H1 (cell line): ENCODE data around the gene PPP1CA. TPM values are rescaled to one million over a fixed set of nuclear protein-coding genes. Genes with fewer than 3 reads are reported as not detected.

Experiments used
- CTCF ChIA-PET: fragments of 300-600 bp; sonication (Branson Sonifier 250); formaldehyde crosslinking; loops from one replicate; lab custom pipeline; 2021; ENCODE audit not compliant: partially characterized antibody; lab: Charles Lee
- POLR2A ChIA-PET: fragments of 300-600 bp; sonication (Branson Sonifier 250); formaldehyde crosslinking; loops from one replicate; lab custom pipeline; 2021; ENCODE audit warnings: inconsistent platforms; ENCODE audit not compliant: partially characterized antibody; lab: Charles Lee
- DNase-seq, 2 experiments: peaks; one replicate each; pipeline versions ENCODE4 v3.0.0 to v3.0.0-alpha.2; 2010 to 2022; ENCODE audit warnings: low spot score in 2 of 2, low read depth in 1 of 2, mixed read lengths in 1 of 2
- FAIRE-seq: peaks from 2 replicates; lab custom pipeline; 2011; peaks lifted over from hg19 to GRCh38; lab: Jason Lieb, UNC
- H2AFZ ChIP-seq: 2 replicates; pipeline ENCODE4 v1.8.1; 2012; ENCODE audit warnings: low read length, inconsistent platforms
- H2AK5ac ChIP-seq: 2 replicates; pipeline ENCODE4 v1.6.1; 2013; ENCODE audit warnings: low read depth, low read length
- H2BK120ac ChIP-seq: replicated peaks from 2 replicates; pipeline ENCODE3; 2013; ENCODE audit warnings: low read depth, low read length, inconsistent platforms
- H2BK12ac ChIP-seq: 2 replicates; pipeline ENCODE4 v1.6.1; 2013; ENCODE audit warnings: low read depth, low read length
- H2BK15ac ChIP-seq: 2 replicates; pipeline ENCODE4 v1.6.1; 2013; ENCODE audit warnings: low read length
- H2BK20ac ChIP-seq: 2 replicates; pipeline ENCODE4 v1.6.1; 2013; ENCODE audit warnings: low read length
- H2BK5ac ChIP-seq: 2 replicates; pipeline ENCODE4 v1.6.1; 2013; ENCODE audit warnings: low read depth, low read length
- H3K14ac ChIP-seq: 2 replicates; pipeline ENCODE4 v1.6.1; 2013; ENCODE audit warnings: inconsistent platforms; ENCODE audit not compliant: insufficient read length
- H3K18ac ChIP-seq: 2 replicates; pipeline ENCODE4 v1.6.1; 2013; ENCODE audit warnings: low read length; ENCODE audit errors: extremely low read depth
- H3K23ac ChIP-seq: 2 replicates; pipeline ENCODE4 v1.6.1; 2013; ENCODE audit warnings: inconsistent platforms; ENCODE audit not compliant: insufficient read length
- H3K23me2 ChIP-seq: 2 replicates; pipeline ENCODE4 v1.6.1; 2013; ENCODE audit warnings: low read depth, low read length
- H3K27ac ChIP-seq: 2 replicates; pipeline ENCODE4 v1.6.1; 2011; ENCODE audit warnings: low read depth, low read length, inconsistent platforms
- H3K27me3 ChIP-seq, 4 experiments: replicated peaks in 1 of 4; 1 replicate in 1 of 4; 2 replicates in 3 of 4; pipeline versions ENCODE4 v1.6.1 to v1.8.1; 2011 to 2013; ENCODE audit warnings: low read length in 3 of 4, mild to moderate bottlenecking in 3 of 4, inconsistent platforms in 2 of 4, mixed read lengths in 2 of 4, moderate library complexity in 1 of 4; ENCODE audit not compliant: control insufficient read depth in 3 of 4, insufficient read depth in 3 of 4; ENCODE audit errors: extremely low read depth in 1 of 4
- H3K36me3 ChIP-seq, 4 experiments: 2 replicates each; pipeline versions ENCODE4 v1.6.1 to v1.8.1; 2011 to 2013; ENCODE audit warnings: mild to moderate bottlenecking in 4 of 4, low read length in 3 of 4, moderate library complexity in 2 of 4, control low read depth in 1 of 4, inconsistent platforms in 1 of 4; ENCODE audit not compliant: insufficient read depth in 4 of 4, control insufficient read depth in 2 of 4
- H3K4ac ChIP-seq: replicated peaks from 2 replicates; pipeline ENCODE3; 2013; ENCODE audit warnings: low read length, low read depth, mixed read lengths, inconsistent platforms; ENCODE audit not compliant: insufficient read length
- H3K4me1 ChIP-seq, 4 experiments: replicated peaks in 1 of 4; 1 replicate in 1 of 4; 2 replicates in 3 of 4; pipeline versions ENCODE4 v1.6.1 to v1.8.1; 2011 to 2013; ENCODE audit warnings: low read length in 3 of 4, inconsistent platforms in 2 of 4, mixed read lengths in 1 of 4; ENCODE audit not compliant: insufficient read depth in 4 of 4, control insufficient read depth in 3 of 4
- H3K4me2 ChIP-seq, 2 experiments: 2 replicates each; pipeline versions ENCODE4 v1.6.1 to v1.8.1; 2011 to 2013; ENCODE audit warnings: low read depth in 2 of 2, low read length in 2 of 2, control low read depth in 1 of 2, inconsistent platforms in 1 of 2, mild to moderate bottlenecking in 1 of 2; ENCODE audit not compliant: insufficient read depth in 1 of 2
- H3K4me3 ChIP-seq, 4 experiments: fragments of 200-600, 300-600 bp in 1 of 4; sonication (generic), shearing (Covaris generic), sonication (Bioruptor Twin) in 1 of 4; 2 replicates each; pipeline versions ENCODE4 v1.5.1 to v1.8.1; 2011 to 2016; ENCODE audit warnings: low read length in 4 of 4, low read depth in 3 of 4, control low read depth in 2 of 4, inconsistent platforms in 2 of 4, mild to moderate bottlenecking in 2 of 4, mixed read lengths in 1 of 4, moderate library complexity in 1 of 4; ENCODE audit not compliant: insufficient read depth in 2 of 4; ENCODE audit errors: extremely low read depth in 1 of 4
- H3K56ac ChIP-seq: replicated peaks from 2 replicates; pipeline ENCODE3; 2013; ENCODE audit warnings: low read depth, mild to moderate bottlenecking, mixed read lengths, low read length, inconsistent platforms; ENCODE audit not compliant: insufficient read length
- H3K79me1 ChIP-seq: 2 replicates; pipeline ENCODE4 v1.6.1; 2013; ENCODE audit warnings: low read depth, low read length, control low read depth
- H3K79me2 ChIP-seq, 2 experiments: 2 replicates each; pipeline versions ENCODE4 v1.6.1 to v1.8.1; 2012 to 2013; ENCODE audit warnings: low read length in 2 of 2, mild to moderate bottlenecking in 2 of 2, inconsistent platforms in 1 of 2; ENCODE audit not compliant: insufficient read depth in 2 of 2, control insufficient read depth in 1 of 2
- H3K9ac ChIP-seq, 4 experiments: replicated peaks in 1 of 4; 1 replicate in 1 of 4; 2 replicates in 3 of 4; pipeline versions ENCODE4 v1.6.1 to v1.8.1; 2011 to 2013; ENCODE audit warnings: low read depth in 3 of 4, low read length in 3 of 4, control low read depth in 2 of 4, mild to moderate bottlenecking in 2 of 4, moderate library complexity in 2 of 4, inconsistent platforms in 1 of 4; ENCODE audit errors: extremely low read depth in 1 of 4
- H3K9me3 ChIP-seq, 2 experiments: 2 replicates each; pipeline versions ENCODE4 v1.6.1 to v1.8.1; 2012 to 2013; ENCODE audit warnings: mild to moderate bottlenecking in 2 of 2, moderate library complexity in 2 of 2, control low read depth in 1 of 2, inconsistent platforms in 1 of 2, low read depth in 1 of 2, low read length in 1 of 2, mixed read lengths in 1 of 2; ENCODE audit not compliant: insufficient read depth in 2 of 2
- H4K20me1 ChIP-seq, 2 experiments: replicated peaks in 1 of 2; 2 replicates each; pipeline versions ENCODE3 to v1.8.1; 2011 to 2013; ENCODE audit warnings: inconsistent platforms in 2 of 2, low read length in 2 of 2, mild to moderate bottlenecking in 1 of 2; ENCODE audit not compliant: insufficient read depth in 2 of 2, control insufficient read depth in 1 of 2
- H4K5ac ChIP-seq: 2 replicates; pipeline ENCODE4 v1.6.1; 2013; ENCODE audit warnings: low read length, low read depth, mixed read lengths, inconsistent platforms; ENCODE audit not compliant: insufficient read length
- H4K8ac ChIP-seq: 2 replicates; pipeline ENCODE4 v1.8.0; 2013; ENCODE audit warnings: mild to moderate bottlenecking, moderate library complexity, low read length, inconsistent platforms; ENCODE audit not compliant: insufficient read depth; ENCODE audit errors: extremely low read depth
- H4K91ac ChIP-seq: replicated peaks from 2 replicates; pipeline ENCODE3; 2013; ENCODE audit warnings: low read length, mixed read lengths, inconsistent platforms; ENCODE audit not compliant: insufficient read length
- ATF3 ChIP-seq: IDR thresholded peaks from 2 replicates; pipeline ENCODE4 v1.6.1; 2011; ENCODE audit warnings: low read depth, mild to moderate bottlenecking, low read length; ENCODE audit not compliant: insufficient read depth
- CHD2 ChIP-seq: IDR thresholded peaks from 2 replicates; pipeline ENCODE4 v1.6.1; 2012; ENCODE audit warnings: low read length, improper control_type of control experiment
- EZH2 ChIP-seq: fragments of 200-600 bp; sonication (generic); IDR thresholded peaks from 2 replicates; pipeline ENCODE4 v1.7.1; 2012; ENCODE audit warnings: low read depth, mild to moderate bottlenecking, moderate library complexity, low read length, inconsistent platforms; ENCODE audit not compliant: severe bottlenecking
- FOSL1 ChIP-seq: IDR thresholded peaks from 2 replicates; pipeline ENCODE4 v1.6.1; 2011; ENCODE audit warnings: mild to moderate bottlenecking, low read depth, low read length, moderate library complexity; ENCODE audit not compliant: insufficient read depth
- KDM1A ChIP-seq: fragments of 200-600, 300-600 bp; sonication (generic); IDR thresholded peaks from 2 replicates; pipeline ENCODE4 v1.7.1; 2016; ENCODE audit warnings: mild to moderate bottlenecking, low read length, borderline replicate concordance
- RAD21 ChIP-seq, 2 experiments: IDR thresholded peaks in 1 of 2; conservative IDR thresholded peaks in 1 of 2; 2 replicates each; pipeline ENCODE4 v1.6.1; 2011; ENCODE audit warnings: low read depth in 2 of 2, low read length in 2 of 2, improper control_type of control experiment in 1 of 2, inconsistent platforms in 1 of 2, mild to moderate bottlenecking in 1 of 2, moderate library complexity in 1 of 2
- RXRA ChIP-seq: IDR thresholded peaks from 2 replicates; pipeline ENCODE4 v1.6.1; 2011; ENCODE audit warnings: low read depth, mild to moderate bottlenecking, low read length, moderate library complexity; ENCODE audit not compliant: insufficient read depth
- SP4 ChIP-seq: IDR thresholded peaks from 2 replicates; pipeline ENCODE4 v1.6.1; 2012; ENCODE audit warnings: low read length, inconsistent platforms
- TAF7 ChIP-seq: optimal IDR thresholded peaks from 2 replicates; pipeline ENCODE3; 2011; ENCODE audit warnings: low read depth, mild to moderate bottlenecking, inconsistent platforms, low read length, moderate library complexity, borderline replicate concordance
- WGBS, 2 experiments: shearing (Covaris generic) in 1 of 2; methylation state at CpG; one replicate each; pipeline versions ENCODE4 v1.1.6 to v1.1.7; 2013 to 2015; ENCODE audit warnings: low lambda C conversion rate in 2 of 2, mixed read lengths in 2 of 2, inconsistent platforms in 1 of 2, low coverage in 1 of 2, missing lambda C conversion rate in 1 of 2; ENCODE audit not compliant: insufficient replicate concordance in 2 of 2, insufficient coverage in 1 of 2, insufficient read length in 1 of 2; ENCODE audit errors: extremely low coverage in 1 of 2, missing lambda C conversion rate in 1 of 2; 5-methylcytosine and 5-hydroxymethylcytosine counted together
- polyA plus RNA-seq, 7 experiments: library from polyadenylated mRNA; depleted of rRNA in 3 of 7; stranded (reverse) in 5 of 7; unstranded in 2 of 7; fragments of >200 nt in 5 of 7; fragments of 200-250 nt in 2 of 7; gene quantifications; 1 replicate in 5 of 7; 2 replicates in 1 of 7; 4 replicates in 1 of 7; pipeline versions ENCODE4 v1.2.1 to v1.2.3, GENCODE V29; 2011 to 2013; ENCODE audit warnings: missing spikeins in 2 of 7, mixed read lengths in 2 of 7
- total RNA-seq: library from RNA; stranded (reverse); fragmentation: NEBNext Ultra II Directional; extraction: Animal tissue kit (Norgen Biotek cat#: 25700); gene quantifications from 2 replicates; pipeline ENCODE4 v1.2.1, GENCODE V29; 2021
- TF ChIP-seq, protein P1 (sequence below): IDR thresholded peaks from 2 replicates; pipeline ENCODE4 v1.6.1; 2012; ENCODE audit warnings: inconsistent platforms
- TF ChIP-seq, protein P2 (sequence below): IDR thresholded peaks from 2 replicates; pipeline ENCODE4 v1.6.1; 2011; ENCODE audit warnings: low read length, improper control_type of control experiment

Gene PPP1CA
- total and polyA plus RNA-seq, 2 of the 8 experiments (the other 6 are each of a cell fraction or from before 2014, with no cell fraction given) = 198 to 359 TPM

- Histone ChIP-seq H3K23ac (no peak overlapping the region), H3K14ac (no peak overlapping the region), H4K91ac (peak overlapping the region; percentile 34), H3K4me1 (peaks cover 0 to 13% (median 7%) of the 10 kb centered on the region in 4 experiments; a peak in 5 of 7 replicates), H4K5ac (no peak overlapping the region), H3K23me2 (0 out of 2 replicates have a peak, but pooled peaks cover 3% of the 10 kb centered on the region), H3K4ac (no peak overlapping the region), H3K4me2 (peak overlapping the region; percentile 23 to 36; a peak in 2 of 4 replicates), H2BK15ac (no peak overlapping the region), H2AK5ac (no peak overlapping the region), H3K27ac (no peak overlapping the region), H4K20me1 (no peaks in the 10 kb centered on the region), H3K18ac (no peak overlapping the region), H3K9me3 (no peaks in the 10 kb centered on the region), H3K4me3 (no peak overlapping the region), H3K27me3 (peaks cover 0 to 16% (median 5%) of the 10 kb centered on the region in 4 experiments; a peak in 4 of 7 replicates), H2AFZ (no peak overlapping the region), H3K56ac (no peak overlapping the region), H3K79me1 (no peaks in the 10 kb centered on the region), H4K8ac (no peak overlapping the region; the same call in 1 of the 2 replicates), H3K36me3 (no peaks in the 10 kb centered on the region), H3K9ac (no peak overlapping the region), H2BK20ac (no peak overlapping the region), H2BK5ac (no peak overlapping the region), H2BK120ac (no peak overlapping the region), H3K79me2 (no peaks in the 10 kb centered on the region), H2BK12ac (peak overlapping the region; percentile 28; the same call in 1 of the 2 replicates)
- no peak for FAIRE-seq
- 71% methylated on average over 15 of the region's 15 CpGs; no CpG with 5 or more reads in 1 of the 2 experiments for WGBS, 2 experiments
- POLR2A ChIA-PET = interaction anchor here (1.0 to 1.1 kb wide), 2 partner anchors 11 to 27 kb away, joined by 3 read pairs; partner anchors contain the start of gene PTPRCAP
- CTCF ChIA-PET = no interaction called here
- no peak for DNase-seq
- TF ChIP-seq RAD21 (IDR thresholded peaks at IDR 0.05 in 1 of 2, conservative IDR thresholded peaks at IDR 0.05 in 1 of 2; ENCODE audit: low read depth in 2 of 2, low read length in 2 of 2) = no peak
- no peak for TF ChIP-seq TAF7
- TF ChIP-seq RXRA = no peak
- TF ChIP-seq, protein P1, sequence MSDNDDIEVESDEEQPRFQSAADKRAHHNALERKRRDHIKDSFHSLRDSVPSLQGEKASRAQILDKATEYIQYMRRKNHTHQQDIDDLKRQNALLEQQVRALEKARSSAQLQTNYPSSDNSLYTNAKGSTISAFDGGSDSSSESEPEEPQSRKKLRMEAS = no peak
- no peak for TF ChIP-seq ATF3
- TF ChIP-seq EZH2 = no peak
- no peak for TF ChIP-seq FOSL1
- TF ChIP-seq KDM1A = no peak
- TF ChIP-seq SP4 = no peak
- no peak for TF ChIP-seq CHD2
- TF ChIP-seq, protein P2, sequence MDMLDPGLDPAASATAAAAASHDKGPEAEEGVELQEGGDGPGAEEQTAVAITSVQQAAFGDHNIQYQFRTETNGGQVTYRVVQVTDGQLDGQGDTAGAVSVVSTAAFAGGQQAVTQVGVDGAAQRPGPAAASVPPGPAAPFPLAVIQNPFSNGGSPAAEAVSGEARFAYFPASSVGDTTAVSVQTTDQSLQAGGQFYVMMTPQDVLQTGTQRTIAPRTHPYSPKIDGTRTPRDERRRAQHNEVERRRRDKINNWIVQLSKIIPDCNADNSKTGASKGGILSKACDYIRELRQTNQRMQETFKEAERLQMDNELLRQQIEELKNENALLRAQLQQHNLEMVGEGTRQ = no peak
Measured at GRCh38 chr11:67410369-67410831, 8.7 kb upstream of the PPP1CA start.
